Activated CD8-positive, alpha-beta memory T cell treated with anti-CD3 and anti-CD28 coated beads, Interleukin-2, amount 50 U/mL, for 24 hours (primary cell): ENCODE measurements around the gene EVI5L.

Source experiments
- DNase-seq: peaks from one replicate; pipeline ENCODE4 v3.0.0-alpha.2; 2020; ENCODE audit errors: extremely low read depth

EVI5L gene

GRCh38 chr19:7897292-7897691, 67.3 kb downstream of the EVI5L start:
- DNase-seq, result no peak

DNA sequence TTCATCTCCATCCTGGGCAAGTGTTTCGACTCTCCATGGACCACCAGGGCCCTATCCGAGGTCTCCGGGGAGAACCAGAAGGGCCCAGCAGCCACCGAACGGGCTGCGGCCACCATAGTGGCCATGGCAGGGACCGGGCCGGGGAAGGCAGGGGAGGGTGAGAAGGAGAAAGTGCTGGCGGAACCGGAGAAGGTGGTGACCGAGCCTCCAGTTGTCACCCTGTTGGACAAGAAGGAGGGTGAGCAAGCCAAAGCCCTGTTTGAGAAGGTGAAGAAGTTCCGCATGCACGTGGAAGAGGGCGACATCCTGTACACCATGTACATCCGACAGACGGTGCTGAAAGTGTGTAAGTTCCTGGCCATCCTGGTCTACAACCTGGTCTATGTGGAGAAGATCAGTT, 68.9 kb downstream of the EVI5L start:
- DNase-seq, result no peak

- no peak for DNase-seq
Measured at GRCh38 chr19:7899751-7900378, 69.8 kb downstream of the EVI5L start.

- no peak for DNase-seq
Measured at GRCh38 chr19:7900401-7900870, 70.4 kb downstream of the EVI5L start.

DNA sequence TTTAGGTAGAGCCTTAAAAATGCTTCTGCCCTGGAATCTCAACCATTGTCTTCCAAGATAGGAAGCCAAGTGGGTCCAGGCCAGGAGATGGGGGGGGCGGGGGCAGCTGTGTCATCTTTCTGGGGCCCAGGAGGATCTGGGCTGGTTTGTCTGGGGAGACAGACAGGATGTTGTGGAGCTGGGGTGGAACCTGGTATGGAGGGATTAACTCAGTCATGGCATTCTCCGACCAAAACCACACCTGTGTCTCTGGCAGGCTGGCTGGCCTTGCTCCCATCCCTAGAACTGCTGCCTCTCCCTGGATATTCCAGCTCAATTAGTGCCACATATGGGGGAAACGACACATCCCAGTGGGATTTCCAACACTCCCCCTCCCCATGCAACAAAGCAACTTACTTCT, 70.9 kb downstream of the EVI5L start:
- DNase-seq, result no peak

DNA sequence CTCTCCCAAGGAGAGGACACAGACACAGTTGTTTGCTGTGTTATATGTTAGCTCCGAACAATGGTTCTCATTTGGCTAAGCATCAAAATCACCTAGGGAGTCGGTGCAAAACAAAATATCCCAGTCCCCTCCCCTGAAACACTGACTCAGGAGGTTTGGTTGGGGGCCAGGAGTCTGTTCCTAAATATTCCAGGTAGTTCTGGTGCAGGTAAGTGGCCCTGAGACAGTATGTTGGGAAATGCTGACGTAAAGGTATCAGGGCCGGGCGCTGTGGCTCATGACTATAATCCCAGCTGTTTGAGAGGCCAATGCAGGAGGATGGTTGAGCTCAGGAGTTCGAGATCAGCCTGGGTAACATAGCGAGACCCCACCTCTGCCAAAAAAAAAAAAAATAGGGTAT, 71.3 kb downstream of the EVI5L start:
- no peak for DNase-seq

GRCh38 chr19:7902796-7903243, 72.8 kb downstream of the EVI5L start:
- no peak for DNase-seq

DNA sequence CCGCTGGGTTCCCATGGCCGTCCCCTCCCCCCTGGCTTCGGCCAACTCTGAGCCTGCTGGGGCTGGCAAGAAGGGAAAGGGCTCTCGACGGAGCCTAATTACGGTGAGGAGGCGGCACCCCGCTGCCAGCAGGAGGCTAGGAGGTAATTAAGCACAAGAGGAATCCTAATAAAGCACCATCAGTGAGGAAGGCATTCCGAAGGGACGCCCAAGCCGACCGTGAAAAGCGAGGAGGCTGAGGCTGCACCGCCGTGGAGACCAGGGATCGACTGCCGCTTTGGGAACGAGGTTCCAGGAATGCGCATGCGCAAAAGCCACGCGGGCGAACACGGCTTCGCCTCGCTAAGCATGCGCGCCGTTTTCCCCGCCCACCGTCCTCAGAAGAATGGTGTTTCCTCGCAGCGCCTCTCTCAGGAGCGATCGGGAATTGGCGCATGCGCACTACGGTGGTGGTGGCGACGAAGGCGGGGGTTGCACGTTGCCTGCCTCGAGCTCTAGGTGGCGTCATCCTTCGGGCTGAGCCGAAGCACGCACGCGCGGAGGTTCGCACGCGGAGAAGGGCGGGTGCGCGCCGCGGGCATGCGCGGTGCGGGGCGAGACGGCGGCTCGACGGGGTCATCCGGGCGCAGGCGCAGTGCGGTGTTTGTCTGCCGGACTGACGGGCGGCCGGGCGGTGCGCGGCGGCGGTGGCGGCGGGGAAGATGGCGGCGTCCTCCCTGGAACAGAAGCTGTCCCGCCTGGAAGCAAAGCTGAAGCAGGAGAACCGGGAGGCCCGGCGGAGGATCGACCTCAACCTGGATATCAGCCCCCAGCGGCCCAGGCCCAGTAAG, 73.4 kb downstream of the EVI5L start, which contains the start of gene MAP2K7:
Gene MAP2K7, plus strand, starts transcription at position 634 of the 830 bp plus-strand sequence. Its CDS starts 68 bp downstream, at position 702.
- peak; percentile 100 for DNase-seq

- no peak for DNase-seq
Measured at GRCh38 chr19:7904074-7905020, 74.3 kb downstream of the EVI5L start.

GRCh38 chr19:7905268-7905667, 75.2 kb downstream of the EVI5L start:
- DNase-seq, result no peak

- DNase-seq, result no peak
Measured at GRCh38 chr19:7905859-7906258, 75.8 kb downstream of the EVI5L start.

DNA sequence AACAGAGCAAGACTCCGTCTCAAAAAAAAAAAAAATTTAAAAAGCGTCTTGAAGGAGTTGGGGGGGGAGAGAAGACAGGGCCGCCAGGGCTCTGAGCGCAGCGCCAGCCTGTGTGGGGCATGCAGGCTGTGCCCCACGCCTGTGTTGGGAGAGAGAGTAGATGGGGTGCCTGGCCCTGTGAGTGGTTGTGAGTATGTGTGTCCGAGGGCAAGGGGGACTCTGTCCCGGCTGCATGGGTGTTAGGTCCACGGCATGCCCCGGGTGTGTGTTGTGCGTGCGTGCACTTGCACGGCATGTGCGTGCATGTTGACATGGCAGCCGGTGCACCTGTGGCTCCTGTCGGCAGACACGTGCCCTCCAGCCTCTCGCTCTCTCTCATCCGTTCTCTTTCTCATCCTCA, 77.1 kb downstream of the EVI5L start:
- DNase-seq, result no peak

DNA sequence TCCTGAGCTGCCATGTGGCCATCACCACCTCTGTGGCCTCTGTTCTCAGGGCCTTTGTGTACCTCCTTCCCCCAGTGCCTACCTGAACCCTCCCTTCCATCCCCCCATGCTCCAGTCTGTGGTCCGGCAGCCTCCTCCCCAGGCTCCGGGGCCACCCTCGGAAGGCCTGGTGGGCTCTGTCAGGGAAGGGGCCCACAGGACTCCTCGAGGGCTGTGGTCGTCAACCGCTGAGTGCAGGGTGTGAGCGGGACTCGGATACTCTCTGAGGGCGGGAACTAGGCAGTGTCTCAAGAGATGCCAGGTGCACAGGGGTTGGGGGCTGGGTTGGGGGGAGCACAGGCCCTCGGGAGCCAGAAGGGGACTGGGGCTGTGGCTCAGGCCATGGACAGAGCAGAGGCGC, 77.5 kb downstream of the EVI5L start:
- DNase-seq, result no peak

DNA sequence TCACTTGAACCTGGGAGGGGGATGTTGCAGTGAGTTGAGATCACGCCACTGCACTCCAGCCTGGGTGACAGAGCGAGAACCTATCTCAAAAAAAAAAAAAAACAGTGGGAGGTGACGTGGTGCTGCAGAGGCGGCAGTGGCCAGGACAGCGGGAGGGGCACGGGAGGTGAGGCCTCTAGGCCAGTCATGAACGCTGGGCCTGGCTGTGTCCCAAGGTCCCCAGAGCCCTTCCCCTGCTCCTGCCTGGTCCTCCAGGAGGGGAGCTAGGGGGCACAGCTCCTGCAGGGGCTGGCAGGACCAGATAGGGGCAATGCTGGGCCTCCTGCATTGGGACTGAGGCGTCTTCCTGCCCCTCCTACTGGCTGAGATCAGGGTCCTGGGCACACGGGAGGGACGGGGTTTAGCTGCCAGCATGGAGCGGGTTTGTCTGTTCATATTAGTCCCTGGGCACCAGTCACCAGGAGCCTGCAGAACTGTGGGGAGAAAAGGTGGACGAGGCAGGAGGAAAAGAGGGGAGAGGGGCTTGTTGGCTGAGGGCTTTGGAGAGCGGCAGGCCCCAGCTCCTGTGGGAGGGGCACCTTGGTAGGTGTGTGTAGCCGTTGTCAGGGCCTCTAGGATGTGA, 78.2 kb downstream of the EVI5L start:
- no peak for DNase-seq

- DNase-seq, result no peak
Measured at GRCh38 chr19:7908742-7909461, 78.9 kb downstream of the EVI5L start.

GRCh38 chr19:7909471-7910067, 79.6 kb downstream of the EVI5L start:
- no peak for DNase-seq

DNA sequence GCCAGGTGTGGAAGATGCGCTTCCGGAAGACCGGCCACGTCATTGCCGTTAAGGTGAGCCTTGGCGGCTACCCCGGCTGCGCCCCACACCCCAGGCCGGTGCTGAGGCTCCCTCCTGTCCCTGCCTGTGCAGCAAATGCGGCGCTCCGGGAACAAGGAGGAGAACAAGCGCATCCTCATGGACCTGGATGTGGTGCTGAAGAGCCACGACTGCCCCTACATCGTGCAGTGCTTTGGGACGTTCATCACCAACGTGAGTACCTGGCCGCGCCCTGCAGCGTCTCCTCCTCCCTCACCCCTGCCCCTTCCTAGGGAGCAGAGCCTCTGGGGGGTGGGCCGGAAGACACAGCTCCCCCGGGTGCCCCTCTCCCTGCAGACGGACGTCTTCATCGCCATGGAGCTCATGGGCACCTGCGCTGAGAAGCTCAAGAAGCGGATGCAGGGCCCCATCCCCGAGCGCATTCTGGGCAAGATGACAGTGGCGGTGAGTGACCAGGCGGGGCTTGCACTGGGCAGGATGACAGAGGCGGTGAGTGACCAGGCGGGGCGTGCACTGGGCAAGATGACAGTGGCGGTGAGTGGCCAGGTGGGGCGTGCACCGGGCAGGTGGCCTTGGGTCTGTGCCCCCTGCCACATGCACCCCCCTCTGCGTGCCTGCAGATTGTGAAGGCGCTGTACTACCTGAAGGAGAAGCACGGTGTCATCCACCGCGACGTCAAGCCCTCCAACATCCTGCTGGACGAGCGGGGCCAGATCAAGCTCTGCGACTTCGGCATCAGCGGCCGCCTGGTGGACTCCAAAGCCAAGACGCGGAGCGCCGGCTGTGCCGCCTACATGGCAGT, 80.5 kb downstream of the EVI5L start:
- no peak for DNase-seq

DNA sequence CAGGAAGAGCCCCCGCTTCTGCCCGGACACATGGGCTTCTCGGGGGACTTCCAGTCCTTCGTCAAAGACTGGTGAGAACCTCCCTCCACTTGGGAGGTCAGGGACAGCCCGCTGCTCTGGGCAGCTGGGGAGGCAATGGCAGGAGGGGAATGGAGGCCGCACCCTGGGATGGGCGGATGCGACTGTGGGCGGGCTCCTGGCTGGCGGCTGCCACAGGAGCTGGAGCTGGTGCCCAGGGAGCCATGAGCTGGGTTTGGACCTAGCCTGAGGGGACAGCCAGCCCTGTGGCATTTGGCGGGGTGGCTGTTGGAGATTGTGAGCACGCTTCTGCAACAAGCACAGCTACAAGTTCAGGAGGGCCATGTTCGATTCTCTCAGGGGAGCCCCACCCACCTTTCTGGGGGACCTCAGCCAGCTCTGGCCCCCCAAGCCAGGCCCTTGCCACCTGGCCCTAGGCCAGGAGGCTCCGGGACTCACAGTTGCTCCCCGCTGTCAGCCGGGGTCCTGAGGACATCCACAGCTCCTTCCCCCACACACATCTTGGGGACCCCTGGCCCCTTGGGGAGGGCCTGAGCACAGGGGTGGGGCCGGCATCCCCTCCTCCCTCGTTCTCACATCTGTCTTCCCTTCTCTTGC, 81.6 kb downstream of the EVI5L start:
- no peak for DNase-seq

DNA sequence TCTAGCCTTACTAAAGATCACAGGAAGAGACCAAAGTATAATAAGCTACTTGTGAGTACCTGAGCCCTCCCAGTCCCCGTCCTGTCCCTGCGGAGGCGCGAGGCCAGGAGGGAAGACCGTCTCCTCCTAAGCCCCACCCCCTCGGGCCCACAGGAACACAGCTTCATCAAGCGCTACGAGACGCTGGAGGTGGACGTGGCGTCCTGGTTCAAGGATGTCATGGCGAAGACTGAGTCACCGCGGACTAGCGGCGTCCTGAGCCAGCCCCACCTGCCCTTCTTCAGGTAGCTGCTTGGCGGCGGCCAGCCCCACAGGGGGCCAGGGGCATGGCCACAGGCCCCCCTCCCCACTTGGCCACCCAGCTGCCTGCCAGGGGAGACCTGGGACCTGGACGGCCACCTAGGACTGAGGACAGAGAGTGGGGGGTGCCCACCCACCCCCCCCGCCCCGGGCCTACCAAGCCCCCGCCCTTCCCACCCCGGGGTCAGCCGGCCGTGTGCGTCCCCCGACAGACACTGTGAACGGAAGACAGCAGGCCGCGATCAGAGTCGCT, 82.2 kb downstream of the EVI5L start:
- no peak for DNase-seq
